ENCODE measurements around the gene ATP6AP1.

Gene ATP6AP1

GRCh38 chrX:154435171-154435733 is 6.8 kb downstream of the ATP6AP1 start:
- H3K36me3 ChIP-seq: peaks cover 32% of the 10 kb centered on the region
- H3K4me1 ChIP-seq: no peaks in the 10 kb centered on the region
- H3K9me3 ChIP-seq: no peaks in the 10 kb centered on the region
- no peak for DNase-seq
- no peak overlapping the region for H3K4me3 ChIP-seq (ENCODE audit: low read depth, low read length)
- no peak for TF ChIP-seq CTCF (IDR thresholded peaks at IDR 0.05; ENCODE audit: low read depth, low read length)
- H3K27me3 ChIP-seq: no peaks in the 10 kb centered on the region

- no peaks in the 10 kb centered on the region for H3K9me3 ChIP-seq
- TF ChIP-seq CTCF (IDR thresholded peaks at IDR 0.05; ENCODE audit: low read depth, low read length): no peak
- peaks cover 37% of the 10 kb centered on the region for H3K36me3 ChIP-seq
- H3K4me3 ChIP-seq (ENCODE audit: low read depth, low read length): peak overlapping the region; percentile 64
- no peaks in the 10 kb centered on the region for H3K27me3 ChIP-seq
- peak; percentile 58 for DNase-seq
- no peaks in the 10 kb centered on the region for H3K4me1 ChIP-seq
These were observed 8.0 kb downstream of the ATP6AP1 start for GRCh38 chrX:154436374-154436982.

GRCh38 chrX:154436983-154437752 is 8.7 kb downstream of the ATP6AP1 start, which contains the start of gene GDI1:
Gene GDI1 (plus strand): TSS chrX:154437154. CDS start chrX:154437255, 101 bp downstream.
- peak; percentile 72 for DNase-seq
- Histone ChIP-seq H3K27me3 (no peaks in the 10 kb centered on the region), H3K9me3 (no peaks in the 10 kb centered on the region), H3K36me3 (peaks cover 39% of the 10 kb centered on the region), H3K4me3 (ENCODE audit: low read depth, low read length) (peak within 1 kb of the TSS; percentile 64), H3K4me1 (no peaks in the 10 kb centered on the region)
- no peak for TF ChIP-seq CTCF (IDR thresholded peaks at IDR 0.05; ENCODE audit: low read depth, low read length)

GRCh38 chrX:154437971-154438893 is 9.8 kb downstream of the ATP6AP1 start:
- no peak for DNase-seq
- Histone ChIP-seq H3K4me3 (ENCODE audit: low read depth, low read length) (peak overlapping the region; percentile 64), H3K27me3 (no peaks in the 10 kb centered on the region), H3K36me3 (peaks cover 34% of the 10 kb centered on the region), H3K4me1 (no peaks in the 10 kb centered on the region; the same call in 1 of the 2 replicates), H3K9me3 (no peaks in the 10 kb centered on the region)
- no peak for TF ChIP-seq CTCF (IDR thresholded peaks at IDR 0.05; ENCODE audit: low read depth, low read length)

GRCh38 chrX:154439841-154440240 is 11.4 kb downstream of the ATP6AP1 start:
- no peak overlapping the region for H3K4me3 ChIP-seq (ENCODE audit: low read depth, low read length)
- no peak for DNase-seq
- H3K36me3 ChIP-seq: peaks cover 30% of the 10 kb centered on the region
- H3K27me3 ChIP-seq: no peaks in the 10 kb centered on the region
- H3K9me3 ChIP-seq: no peaks in the 10 kb centered on the region
- no peak for TF ChIP-seq CTCF (IDR thresholded peaks at IDR 0.05; ENCODE audit: low read depth, low read length)
- H3K4me1 ChIP-seq: no peaks in the 10 kb centered on the region; the same call in 1 of the 2 replicates

Data from BE2C (cell line).